ENCODE results near the gene ACBD7. TPM values are rescaled to one million over a fixed set of nuclear protein-coding genes. Genes with fewer than 3 reads are reported as not detected.

Gene ACBD7
- total RNA-seq, 3 donors from 2014 or later (not counting 1 experiment from before 2014, with no cell fraction given): 0.48 to 1.8 TPM; not detected in 1

DNA sequence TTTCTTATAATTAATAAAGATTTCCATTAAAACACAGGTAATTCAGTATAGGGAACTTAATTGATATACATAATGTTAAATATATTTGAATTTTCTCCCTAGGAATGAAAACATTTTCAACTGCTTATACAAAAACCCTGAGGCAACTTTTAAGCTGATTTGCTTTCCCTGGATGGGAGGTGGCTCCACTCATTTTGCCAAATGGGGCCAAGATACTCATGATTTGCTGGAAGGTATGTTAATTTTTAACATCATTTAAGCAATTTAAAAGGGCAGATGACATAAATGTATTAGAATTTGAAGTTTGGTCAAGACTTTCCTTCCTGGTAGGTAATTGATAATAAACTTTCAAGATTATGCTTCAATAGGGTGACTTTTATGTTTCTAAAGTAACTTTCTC is 39.0 kb downstream of the ACBD7 start:
- Mint-ChIP-seq H3K4me3 (no peak overlapping the region), H3K27me3 (ENCODE audit: low read depth in 2 of 2) (peaks cover 0 to 17% of the 10 kb centered on the region in 2 donors), H3K4me1 (no peaks in the 10 kb centered on the region), H3K27ac (no peak overlapping the region), H3K9me3 (no peaks in the 10 kb centered on the region), H3K36me3 (no peaks in the 10 kb centered on the region)
- TF ChIP-seq, protein P1, sequence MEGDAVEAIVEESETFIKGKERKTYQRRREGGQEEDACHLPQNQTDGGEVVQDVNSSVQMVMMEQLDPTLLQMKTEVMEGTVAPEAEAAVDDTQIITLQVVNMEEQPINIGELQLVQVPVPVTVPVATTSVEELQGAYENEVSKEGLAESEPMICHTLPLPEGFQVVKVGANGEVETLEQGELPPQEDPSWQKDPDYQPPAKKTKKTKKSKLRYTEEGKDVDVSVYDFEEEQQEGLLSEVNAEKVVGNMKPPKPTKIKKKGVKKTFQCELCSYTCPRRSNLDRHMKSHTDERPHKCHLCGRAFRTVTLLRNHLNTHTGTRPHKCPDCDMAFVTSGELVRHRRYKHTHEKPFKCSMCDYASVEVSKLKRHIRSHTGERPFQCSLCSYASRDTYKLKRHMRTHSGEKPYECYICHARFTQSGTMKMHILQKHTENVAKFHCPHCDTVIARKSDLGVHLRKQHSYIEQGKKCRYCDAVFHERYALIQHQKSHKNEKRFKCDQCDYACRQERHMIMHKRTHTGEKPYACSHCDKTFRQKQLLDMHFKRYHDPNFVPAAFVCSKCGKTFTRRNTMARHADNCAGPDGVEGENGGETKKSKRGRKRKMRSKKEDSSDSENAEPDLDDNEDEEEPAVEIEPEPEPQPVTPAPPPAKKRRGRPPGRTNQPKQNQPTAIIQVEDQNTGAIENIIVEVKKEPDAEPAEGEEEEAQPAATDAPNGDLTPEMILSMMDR (IDR thresholded peaks at IDR 0.05): no peak
- Histone ChIP-seq H3K4me3 (ENCODE audit: low read length) (no peak overlapping the region), H3K27ac (ENCODE audit: low read length) (no peak overlapping the region), H3K27me3 (ENCODE audit: control insufficient read depth, insufficient read depth, low read length) (no peaks in the 10 kb centered on the region), H3K36me3 (ENCODE audit: control insufficient read depth, insufficient read depth, low read length) (no peaks in the 10 kb centered on the region), H3K4me1 (ENCODE audit: control insufficient read depth, insufficient read depth, low read length) (no peaks in the 10 kb centered on the region), H3K9me3 (ENCODE audit: control insufficient read depth, insufficient read depth, low read length) (no peaks in the 10 kb centered on the region)
- no peak for ATAC-seq
- DNase-seq: no peak
- intact Hi-C loops (cut with micrococcal nuclease): no loop called here

DNA sequence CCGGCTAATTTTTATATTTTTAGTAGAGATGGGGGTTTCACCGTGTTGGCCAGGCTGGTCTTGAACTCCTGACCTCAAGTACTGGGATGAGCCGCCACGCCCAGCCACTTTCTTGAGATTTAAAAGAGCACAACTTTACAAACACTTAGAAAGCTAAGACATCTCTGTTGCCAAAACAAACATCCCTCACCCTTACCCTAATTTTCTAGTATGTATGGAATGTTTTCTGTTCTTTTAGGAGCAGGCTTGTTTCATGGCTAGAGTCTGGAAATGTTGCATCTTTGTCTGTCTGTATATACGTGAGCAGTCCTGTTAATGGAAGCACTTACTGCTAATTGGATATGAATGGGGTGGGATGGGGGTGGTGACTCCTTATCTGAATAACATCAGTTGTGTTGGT is 42.0 kb downstream of the ACBD7 start:
- no peak overlapping the region for H3K27ac ChIP-seq (ENCODE audit: low read length)
- Mint-ChIP-seq H3K4me1 (no peaks in the 10 kb centered on the region), H3K36me3 (no peaks in the 10 kb centered on the region), H3K4me3 (no peak overlapping the region), H3K27me3 (ENCODE audit: low read depth in 2 of 2) (peaks cover 0 to 19% of the 10 kb centered on the region in 2 donors), H3K9me3 (no peaks in the 10 kb centered on the region), H3K27ac (no peak overlapping the region)
- intact Hi-C loops (cut with micrococcal nuclease): no loop called here
- H3K4me3 ChIP-seq (ENCODE audit: low read length): no peak overlapping the region
- no peaks in the 10 kb centered on the region for H3K27me3 ChIP-seq (ENCODE audit: control insufficient read depth, insufficient read depth, low read length)
- no peaks in the 10 kb centered on the region for H3K9me3 ChIP-seq (ENCODE audit: control insufficient read depth, insufficient read depth, low read length)
- no peak for ATAC-seq
- no peaks in the 10 kb centered on the region for H3K36me3 ChIP-seq (ENCODE audit: control insufficient read depth, insufficient read depth, low read length)
- TF ChIP-seq, protein P1 (IDR thresholded peaks at IDR 0.05): no peak
- H3K4me1 ChIP-seq (ENCODE audit: control insufficient read depth, insufficient read depth, low read length): no peaks in the 10 kb centered on the region
- 89% methylated on average over 4 of the region's 5 CpGs for WGBS (ENCODE audit: insufficient coverage)
- DNase-seq: no peak

DNA sequence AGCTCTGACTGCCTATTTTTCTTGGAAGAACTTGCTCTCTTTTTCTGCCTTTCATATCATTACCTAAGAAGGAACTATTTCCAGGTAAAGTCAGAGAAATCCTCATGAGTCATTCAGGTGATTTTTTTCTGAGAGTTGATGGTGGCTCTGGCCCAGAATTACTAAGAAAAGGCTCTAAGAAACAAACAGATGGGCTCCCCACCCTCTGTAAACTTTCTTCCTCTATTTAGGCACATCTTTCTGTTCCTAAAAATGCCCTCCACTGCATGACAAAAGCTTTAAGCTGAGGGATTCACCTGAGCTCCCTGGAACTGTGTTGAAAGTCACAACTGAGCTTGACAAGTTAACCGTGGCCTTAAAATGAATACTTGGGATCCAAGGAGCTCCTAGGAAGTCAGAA is 43.2 kb downstream of the ACBD7 start:
- ATAC-seq (no peak), DNase-seq (no peak)
- H3K27me3 Mint-ChIP-seq (ENCODE audit: low read depth in 2 of 2): peaks cover 0 to 19% of the 10 kb centered on the region in 2 donors
- H3K4me3 Mint-ChIP-seq: no peak overlapping the region
- Histone ChIP-seq H3K9me3 (ENCODE audit: control insufficient read depth, insufficient read depth, low read length) (no peaks in the 10 kb centered on the region), H3K36me3 (ENCODE audit: control insufficient read depth, insufficient read depth, low read length) (no peaks in the 10 kb centered on the region), H3K4me1 (ENCODE audit: control insufficient read depth, insufficient read depth, low read length) (no peaks in the 10 kb centered on the region), H3K4me3 (ENCODE audit: low read length) (no peak overlapping the region), H3K27ac (ENCODE audit: low read length) (no peak overlapping the region), H3K27me3 (ENCODE audit: control insufficient read depth, insufficient read depth, low read length) (no peaks in the 10 kb centered on the region)
- H3K9me3 Mint-ChIP-seq: no peaks in the 10 kb centered on the region
- WGBS (ENCODE audit: insufficient coverage): 91% methylated on average over 1 of the region's 1 CpG
- intact Hi-C loops (cut with micrococcal nuclease): no loop called here
- H3K27ac Mint-ChIP-seq: no peak overlapping the region
- no peaks in the 10 kb centered on the region for H3K36me3 Mint-ChIP-seq
- H3K4me1 Mint-ChIP-seq: no peaks in the 10 kb centered on the region
- TF ChIP-seq, protein P1 (IDR thresholded peaks at IDR 0.05): no peak

DNA sequence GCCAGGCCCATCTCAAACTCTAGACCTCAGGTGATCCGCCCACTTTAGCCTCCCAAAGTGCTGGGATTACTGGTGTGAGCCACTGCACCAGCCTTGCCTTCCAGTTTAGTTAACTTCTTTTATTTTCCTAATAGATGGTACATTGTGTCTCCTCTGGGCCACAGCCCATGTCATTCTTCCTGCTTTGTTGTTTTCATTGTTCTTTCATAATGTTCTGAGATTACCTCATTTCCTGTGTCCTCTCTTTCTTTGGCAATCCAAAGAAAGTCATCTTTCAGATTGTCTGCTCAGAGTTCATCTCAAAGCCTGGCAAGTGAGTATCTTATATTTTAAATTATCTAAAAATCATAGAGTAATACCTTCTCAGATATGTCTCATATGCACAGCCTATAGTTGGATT is 44.9 kb downstream of the ACBD7 start, which contains the start of gene OLAH:
Gene OLAH (plus strand): TSS at position 270 of the 400 bp plus-strand sequence. CDS start 3,346 bp downstream, outside the sequence.
- DNase-seq: no peak
- no peak within 1 kb of the TSS for H3K27ac ChIP-seq (ENCODE audit: low read length)
- H3K9me3 Mint-ChIP-seq: no peaks in the 10 kb centered on the region
- TF ChIP-seq, protein P1 (IDR thresholded peaks at IDR 0.05): no peak
- no peaks in the 10 kb centered on the region for H3K4me1 ChIP-seq (ENCODE audit: control insufficient read depth, insufficient read depth, low read length)
- no peak within 1 kb of the TSS for H3K4me3 Mint-ChIP-seq
- intact Hi-C loops (cut with micrococcal nuclease): no loop called here
- no peaks in the 10 kb centered on the region for H3K36me3 Mint-ChIP-seq
- no peak within 1 kb of the TSS for H3K27ac Mint-ChIP-seq
- H3K36me3 ChIP-seq (ENCODE audit: control insufficient read depth, insufficient read depth, low read length): no peaks in the 10 kb centered on the region
- H3K4me1 Mint-ChIP-seq: no peaks in the 10 kb centered on the region
- H3K9me3 ChIP-seq (ENCODE audit: control insufficient read depth, insufficient read depth, low read length): no peaks in the 10 kb centered on the region
- no peaks in the 10 kb centered on the region for H3K27me3 ChIP-seq (ENCODE audit: control insufficient read depth, insufficient read depth, low read length)
- 38% methylated on average over 1 of the region's 1 CpG for WGBS (ENCODE audit: insufficient coverage)
- H3K4me3 ChIP-seq (ENCODE audit: low read length): no peak within 1 kb of the TSS
- ATAC-seq: no peak
- peaks cover 4 to 19% of the 10 kb centered on the region in 2 donors for H3K27me3 Mint-ChIP-seq (ENCODE audit: low read depth in 2 of 2)

All from natural killer cell (primary cell).